GM18870 (cell line): ENCODE results near the gene AIPL1.

Experiments used
- ATAC-seq: cut with Tn5 transposase; IDR thresholded peaks from one replicate; pipeline ENCODE4 v1.9.1; 2021; ENCODE audit warnings: moderate library complexity; ENCODE audit not compliant: unreplicated experiment

The AIPL1 gene

DNA sequence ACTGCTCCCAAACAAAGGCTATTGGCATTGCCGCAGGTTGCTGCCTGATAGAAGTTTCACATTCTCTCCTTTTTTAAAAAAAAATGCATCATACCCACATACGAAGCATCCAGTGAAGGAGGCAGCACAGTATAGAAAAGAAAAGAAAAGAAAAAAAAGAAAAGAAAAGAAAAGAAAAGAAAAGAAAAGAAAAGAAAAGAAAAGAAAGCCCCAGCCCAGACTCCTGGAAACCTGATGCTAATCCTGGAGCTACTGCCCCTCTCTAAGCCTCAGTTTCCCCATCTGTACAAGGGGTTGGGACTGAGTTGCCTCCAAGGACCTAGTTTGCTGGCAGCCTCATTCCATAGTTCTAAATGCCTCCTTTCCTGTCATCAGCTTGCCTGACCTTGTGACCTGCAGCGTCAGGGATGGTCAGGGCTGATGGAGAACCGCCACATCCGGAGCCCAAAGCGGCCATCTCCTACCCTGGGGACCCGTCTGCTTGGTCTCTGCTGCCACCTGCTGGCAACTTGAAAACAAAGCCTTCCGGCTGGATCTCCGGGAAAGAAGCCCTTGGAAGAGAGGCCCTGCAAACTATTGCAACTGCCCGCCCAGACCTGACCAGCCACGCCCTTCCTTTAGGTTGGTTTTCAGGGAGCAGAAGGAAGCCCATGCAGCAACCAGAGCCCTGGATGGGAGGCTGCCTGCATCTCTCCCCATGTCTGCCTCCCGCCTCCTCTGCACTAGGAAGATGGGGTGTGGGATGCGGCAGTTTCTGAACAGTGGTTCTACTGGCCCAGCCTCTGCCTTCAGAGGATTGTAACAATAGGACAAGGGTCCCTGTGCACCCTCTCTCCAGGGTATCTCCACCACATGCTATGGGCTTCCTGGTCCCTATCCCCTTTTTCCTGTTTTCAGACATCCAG is 13.0 kb downstream of the AIPL1 start:
- ATAC-seq, result no peak

DNA sequence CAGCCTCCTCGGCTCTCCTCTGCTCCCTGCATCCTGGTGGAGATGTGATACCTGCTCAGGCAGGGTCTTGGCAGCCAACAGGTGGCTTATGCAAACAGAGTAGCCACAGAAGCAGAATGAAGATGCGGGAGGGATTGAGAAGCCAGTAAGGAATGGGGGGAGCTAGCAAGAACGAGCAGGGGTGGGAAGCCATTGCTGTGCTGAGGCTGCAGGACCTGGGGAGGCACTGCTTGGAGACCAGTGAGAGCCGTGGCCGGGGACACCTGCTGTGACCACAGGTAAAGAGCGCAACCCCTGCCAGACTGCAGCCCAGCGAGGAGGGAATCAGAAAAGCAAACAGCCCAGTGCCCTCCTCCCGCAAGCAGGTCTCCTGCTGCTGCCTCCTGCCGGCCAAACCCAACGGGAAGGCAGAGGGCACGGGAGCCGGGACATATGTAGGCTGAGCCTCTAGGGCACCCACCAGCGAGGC is 14.7 kb downstream of the AIPL1 start:
- ATAC-seq, result no peak

DNA sequence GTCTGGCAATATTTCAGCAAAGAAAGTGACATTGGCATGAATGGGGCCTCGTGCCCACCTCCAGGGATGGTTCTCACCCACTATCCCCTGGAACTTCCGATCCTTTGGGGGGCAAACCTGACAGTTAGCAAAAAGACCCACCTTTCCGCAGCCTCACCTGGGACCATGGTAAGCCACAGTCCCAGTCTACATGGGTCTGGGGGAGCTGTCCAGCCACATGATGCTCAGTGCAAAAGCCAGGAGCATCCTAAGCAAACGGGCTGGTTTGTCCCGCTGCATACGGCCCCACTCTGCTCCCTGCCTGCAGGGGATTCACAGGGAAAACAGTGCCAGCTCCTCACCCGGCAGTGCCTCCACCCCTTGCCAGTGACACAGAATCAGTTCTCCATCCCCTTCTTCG is 19.3 kb downstream of the AIPL1 start:
- ATAC-seq, result no peak

DNA sequence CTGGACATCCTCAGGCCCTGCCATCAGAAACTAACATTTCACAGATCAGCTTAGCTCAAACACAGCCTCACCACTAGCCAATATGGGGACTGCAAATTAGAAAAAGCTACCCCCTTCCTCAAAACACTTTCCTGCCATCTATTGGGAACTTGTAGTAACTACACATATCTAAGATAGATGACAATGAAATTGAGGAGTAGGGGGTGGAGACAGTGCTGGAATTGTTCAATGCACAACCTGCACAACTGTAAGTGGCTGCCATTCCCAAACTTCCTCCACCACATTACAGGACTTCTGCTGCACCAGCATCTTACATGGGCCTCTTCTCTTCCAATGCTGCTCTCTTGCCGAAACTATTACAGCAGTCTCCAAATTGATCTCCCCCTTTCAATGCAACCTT is 21.9 kb downstream of the AIPL1 start:
- ATAC-seq, result no peak

DNA sequence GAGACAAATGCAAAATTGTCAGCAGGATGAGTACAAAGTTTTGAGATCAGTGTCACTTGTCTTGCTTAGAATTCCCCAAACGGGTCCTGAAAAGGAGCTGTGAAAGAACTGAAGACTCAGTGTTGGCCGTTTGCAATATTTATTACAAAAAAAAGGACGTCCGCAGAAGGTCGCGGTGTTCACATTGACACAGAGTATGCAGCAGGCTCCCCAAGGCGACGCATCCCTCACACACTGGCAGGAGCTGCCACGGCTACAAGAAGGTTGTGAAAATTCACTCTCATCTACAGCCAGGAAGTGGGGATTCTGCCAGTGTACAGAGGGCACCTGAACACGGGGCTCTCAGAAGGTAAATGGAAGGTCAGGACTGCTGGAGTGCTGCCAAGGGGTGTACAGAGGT is 26.2 kb downstream of the AIPL1 start:
- no peak for ATAC-seq

DNA sequence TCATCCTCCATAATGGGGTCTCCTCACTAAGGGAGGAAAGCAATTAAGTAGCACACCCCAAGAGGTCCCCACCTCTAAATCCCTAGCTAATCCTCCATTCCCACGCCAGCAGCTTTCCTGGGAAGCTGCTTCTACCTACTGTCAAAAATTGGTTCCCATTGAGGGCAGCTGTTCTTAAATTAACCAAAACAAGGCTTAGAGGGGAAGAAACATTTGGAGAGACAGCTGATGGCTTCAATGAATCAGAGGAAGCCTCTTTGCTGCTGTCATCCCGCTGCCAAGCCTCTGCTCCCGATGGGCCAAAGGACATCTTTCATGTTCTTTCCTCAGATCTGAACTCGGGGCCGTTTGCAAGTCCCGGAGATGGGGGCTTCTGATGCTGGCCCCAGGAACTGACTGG is 26.6 kb downstream of the AIPL1 start:
- ATAC-seq, result no peak

DNA sequence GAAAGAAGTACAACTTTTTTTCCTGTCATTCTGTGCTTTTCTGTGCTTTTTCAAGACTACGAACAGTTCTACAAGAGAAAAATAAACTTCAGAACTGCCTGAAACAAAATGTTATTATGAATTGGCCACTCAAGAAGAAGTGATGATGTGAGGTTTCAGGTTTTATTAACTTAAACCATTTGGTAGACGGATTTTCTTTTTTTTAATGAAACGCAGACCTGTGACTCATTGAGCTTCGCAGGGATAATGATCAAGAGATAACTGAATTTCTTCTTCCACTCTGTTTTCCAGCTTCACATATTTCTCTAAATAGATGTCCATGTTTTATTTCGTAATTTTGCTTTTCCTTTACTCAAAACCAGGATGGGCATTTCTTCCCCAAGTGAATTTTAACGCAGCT is 32.7 kb downstream of the AIPL1 start:
- no peak for ATAC-seq

DNA sequence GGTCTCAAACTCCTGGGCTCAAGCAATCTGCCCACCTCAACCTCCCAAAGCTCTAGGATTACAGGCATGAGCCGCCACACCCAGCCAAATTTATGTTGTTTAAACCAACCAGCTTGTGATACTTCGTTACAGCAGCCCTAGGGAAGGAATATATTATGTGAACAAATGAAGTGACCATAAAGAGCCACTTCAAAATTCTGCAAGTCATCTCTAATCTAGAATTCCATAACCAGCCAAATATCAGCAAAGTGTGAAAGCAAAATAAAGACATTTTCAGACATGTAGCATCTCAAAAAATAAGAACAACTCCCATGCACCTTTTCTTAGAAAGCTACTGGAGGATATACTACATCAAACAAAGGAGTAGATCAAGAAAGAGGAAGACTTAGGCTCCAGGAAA is 36.0 kb downstream of the AIPL1 start:
- ATAC-seq, result no peak

DNA sequence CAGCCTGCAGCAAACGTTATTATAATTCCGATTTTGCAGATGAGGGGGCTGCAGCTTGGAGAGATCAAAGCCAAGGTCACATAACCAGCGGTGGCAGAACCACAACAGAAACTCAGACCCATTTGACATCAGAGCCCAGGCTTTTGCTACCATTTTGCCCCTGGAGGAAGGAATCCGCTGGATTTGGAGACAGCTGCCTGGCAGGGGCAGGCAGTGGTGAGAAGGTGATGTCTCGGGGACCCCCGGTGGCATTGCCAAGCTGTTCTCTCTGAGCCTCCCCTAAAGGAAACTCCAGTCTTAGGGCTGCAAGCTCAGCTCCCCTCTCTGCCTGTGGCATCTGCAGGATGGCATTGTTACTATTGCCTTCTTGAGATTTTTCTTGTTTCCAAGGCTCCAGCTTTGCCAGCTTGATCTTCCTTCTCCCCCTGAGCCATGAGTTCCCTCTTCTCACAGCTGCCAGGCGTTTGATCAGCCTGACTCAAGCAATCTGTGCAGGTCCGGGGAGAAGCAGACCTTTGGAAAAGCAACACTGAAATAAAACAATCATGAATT is 40.8 kb downstream of the AIPL1 start:
- ATAC-seq, result no peak

DNA sequence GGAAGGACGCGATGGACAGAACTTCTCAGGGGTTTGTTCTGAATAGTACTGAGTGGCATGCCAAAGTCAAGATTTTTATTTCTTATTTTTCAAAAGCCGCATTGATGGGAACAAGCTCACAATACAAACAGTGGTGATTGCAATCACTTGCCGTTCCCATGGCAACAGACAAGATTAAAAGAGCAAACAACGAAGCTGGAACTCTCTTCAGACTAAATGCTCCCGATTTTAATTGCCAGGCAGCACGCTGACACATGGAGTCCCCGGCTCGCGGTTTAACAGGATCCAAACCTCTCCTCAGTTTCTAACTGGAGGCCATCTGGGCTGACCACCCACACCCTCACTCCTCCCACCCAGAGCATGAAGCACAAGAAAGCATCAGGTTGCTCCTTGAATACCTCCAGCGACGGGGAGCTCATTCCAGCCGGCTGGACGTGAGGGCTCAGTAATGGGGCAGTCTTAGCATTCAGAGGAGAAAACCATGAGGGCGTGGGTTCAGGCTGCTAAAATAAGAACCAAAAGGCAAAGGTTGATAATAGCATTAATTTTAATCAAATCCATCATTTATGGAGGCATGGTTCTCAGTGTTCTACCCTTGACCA is 41.5 kb downstream of the AIPL1 start:
- ATAC-seq, result no peak

DNA sequence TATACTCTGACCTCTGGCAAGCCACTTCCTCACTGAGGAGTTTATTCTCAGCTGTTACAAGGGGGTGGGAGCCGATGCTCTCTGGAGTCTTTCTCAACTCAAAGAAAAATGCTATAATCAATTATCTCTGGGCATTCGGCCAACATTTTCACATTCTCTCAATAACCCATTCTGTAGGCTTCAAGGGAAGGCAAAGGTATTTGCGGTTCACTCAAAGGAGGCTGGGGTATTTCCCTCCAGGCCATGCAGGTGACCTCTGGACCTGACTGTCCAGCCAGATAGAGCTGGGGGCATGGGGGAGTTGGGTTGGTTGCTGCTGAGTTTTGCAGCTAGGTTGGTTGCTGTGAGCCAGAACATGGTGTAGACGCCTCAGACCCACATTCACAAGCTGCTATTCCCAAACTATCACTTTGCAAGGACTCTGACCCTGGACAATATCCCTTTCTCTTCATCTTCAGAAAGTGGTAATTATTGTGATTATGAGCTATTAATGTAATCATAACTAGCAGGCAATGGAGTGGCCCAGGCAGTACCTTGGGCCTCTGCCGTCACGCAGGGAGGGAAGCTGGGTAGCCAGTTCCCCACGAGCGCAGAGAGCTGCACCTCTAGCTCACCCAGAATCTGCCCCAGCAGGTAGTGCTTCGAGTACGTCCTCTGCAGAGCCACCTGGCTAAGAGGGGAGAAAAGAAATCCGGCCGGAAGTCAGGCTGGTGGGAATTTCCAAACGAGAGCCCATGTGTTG is 42.1 kb downstream of the AIPL1 start:
- no peak for ATAC-seq

DNA sequence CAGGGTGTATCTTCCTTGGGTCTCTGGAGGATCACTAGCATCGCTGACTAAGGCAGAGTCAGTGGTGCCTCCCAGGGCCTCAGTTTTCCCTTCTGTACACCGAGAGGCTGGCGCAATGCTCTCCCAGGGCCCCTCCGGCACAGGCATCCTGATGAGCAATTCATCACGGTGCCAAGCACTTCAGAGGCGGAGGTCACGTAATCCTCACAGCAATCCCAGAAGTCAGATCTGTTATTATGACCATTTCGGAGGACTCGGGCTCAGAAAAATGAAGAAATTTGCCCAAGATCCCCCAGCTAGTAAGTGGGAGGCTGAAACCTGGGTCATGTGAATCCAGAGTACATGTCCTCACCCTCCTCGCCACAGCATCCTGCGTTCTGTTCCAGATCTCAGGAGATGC is 46.5 kb downstream of the AIPL1 start:
- no peak for ATAC-seq

DNA sequence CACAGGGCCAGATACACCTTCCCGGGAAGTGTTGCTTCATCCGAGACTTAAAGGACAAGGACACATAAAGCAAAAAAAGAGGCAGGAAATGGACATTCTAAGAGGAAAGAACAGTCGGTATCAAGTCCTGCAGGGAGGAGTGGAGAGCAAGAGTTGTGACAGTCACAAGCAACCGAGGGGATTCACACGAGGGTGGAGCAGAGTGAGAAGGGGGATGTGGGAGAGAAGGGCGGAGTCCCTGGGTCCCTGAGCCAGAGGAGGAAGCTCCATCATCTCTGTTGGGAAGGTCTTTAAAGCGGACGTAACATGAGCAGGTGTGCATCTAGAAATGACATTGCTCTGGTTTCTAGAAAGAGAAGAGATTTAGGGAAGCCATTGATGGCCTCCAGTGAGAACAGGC is 47.1 kb downstream of the AIPL1 start:
- ATAC-seq, result no peak

DNA sequence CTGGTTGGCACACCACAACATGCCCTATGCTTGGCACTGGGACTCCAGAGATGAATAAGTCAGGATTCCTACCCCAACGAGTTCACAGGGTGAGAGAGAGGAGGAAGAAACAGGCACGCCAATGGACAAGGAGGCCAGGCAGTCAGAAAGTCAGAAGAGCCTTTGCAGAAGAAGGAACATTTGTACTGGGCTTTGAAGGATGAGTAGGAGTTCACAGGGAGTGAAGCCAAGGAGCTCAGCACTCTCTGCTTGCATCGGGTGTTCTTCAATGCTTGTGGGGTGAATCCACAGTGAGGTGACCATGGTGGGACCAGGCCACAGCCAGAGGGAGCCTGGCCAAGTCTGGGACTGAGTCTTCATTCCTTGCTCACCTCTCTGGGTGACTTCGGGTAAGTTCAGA is 47.5 kb downstream of the AIPL1 start:
- ATAC-seq, result no peak

DNA sequence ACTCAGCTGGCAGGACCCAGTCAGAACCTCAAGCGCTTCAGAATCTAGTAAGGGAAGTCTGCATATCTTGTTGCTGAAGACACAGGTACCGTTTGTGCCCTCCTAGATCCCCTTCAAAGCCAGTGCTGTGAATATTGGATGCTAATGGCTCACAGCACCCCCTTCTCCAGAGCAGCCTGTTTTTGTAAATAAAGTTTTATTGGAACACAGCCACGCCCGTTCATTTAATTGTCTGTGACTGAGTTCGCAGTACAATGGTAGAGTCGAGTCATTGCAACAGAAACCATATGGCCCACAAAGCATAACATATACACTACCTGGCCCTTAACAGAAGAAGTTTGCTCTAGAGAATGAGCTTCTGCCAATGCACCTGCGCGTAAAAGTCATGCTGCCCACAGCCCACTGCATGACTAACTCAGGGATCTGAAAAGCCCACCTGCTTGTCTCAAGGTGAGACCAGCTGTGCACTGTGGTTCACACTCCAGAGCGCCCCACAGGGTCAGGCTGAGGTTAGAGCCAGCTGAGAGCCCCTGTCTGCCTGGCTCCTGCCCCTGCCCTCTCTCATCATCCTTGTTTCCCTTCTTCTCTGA is 48.8 kb downstream of the AIPL1 start:
- ATAC-seq, result no peak

DNA sequence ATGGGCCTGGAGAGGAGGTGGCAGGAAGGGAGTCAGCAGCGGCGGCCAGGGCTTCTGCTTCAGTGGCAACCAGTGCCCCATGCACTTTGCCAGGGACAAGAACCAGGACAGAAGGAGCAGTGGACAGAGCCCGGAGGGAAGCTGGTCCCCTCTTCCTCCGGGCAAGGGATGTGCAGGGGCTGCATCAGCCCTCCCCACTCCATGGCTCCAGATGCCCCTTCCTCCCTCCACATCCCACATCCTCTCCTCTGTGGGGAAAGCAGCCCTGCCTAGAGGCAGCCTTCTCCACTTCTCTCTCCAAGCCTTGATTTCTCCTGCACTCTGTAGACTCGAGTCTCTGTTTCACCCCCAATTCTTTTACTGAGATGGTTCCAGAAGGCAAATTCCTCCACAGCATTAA is 50.4 kb downstream of the AIPL1 start:
- ATAC-seq, result no peak

DNA sequence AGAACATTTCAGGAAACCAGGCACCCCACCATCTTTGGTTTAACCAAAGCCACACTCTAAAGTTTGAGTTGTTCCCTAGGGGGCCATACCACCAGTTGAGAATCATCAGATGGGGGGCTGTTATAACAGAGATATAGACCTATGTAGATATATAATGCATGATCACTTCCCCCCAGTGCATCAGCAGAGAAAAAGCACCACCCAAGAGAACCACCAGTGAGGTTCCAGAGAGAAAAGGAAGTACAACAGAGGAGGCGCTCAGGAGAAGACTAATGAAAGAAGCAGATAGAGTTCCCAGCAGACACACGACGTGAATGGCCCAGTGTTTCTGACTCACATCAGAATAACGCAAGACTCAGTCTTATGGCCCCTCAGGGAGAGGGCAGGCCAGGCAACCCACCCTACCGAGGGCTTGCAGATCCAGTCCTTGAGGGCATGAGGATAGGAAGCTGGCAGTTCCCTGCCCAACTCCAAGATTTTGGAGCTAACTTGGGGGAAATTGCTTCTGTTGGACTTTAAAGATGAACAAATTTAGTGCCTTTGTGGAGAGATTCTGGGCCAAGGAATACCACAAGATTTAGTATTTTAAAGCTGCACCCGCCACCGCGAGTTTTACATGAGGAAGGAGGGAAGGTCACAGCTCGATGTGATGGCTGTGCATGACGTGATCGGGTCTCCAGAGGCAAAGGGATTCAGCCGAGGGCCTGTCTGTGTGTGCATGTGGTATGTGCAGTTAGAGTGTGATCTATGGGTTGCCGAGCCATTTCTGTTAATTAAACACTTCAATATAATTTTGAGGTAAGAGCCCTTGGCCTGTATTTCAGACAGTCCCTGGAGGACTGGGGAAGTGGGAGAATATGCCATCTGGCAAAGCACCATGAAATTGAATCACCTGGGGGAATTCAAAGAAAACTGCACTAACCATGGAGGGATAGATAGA is 53.1 kb downstream of the AIPL1 start:
- ATAC-seq, result no peak

DNA sequence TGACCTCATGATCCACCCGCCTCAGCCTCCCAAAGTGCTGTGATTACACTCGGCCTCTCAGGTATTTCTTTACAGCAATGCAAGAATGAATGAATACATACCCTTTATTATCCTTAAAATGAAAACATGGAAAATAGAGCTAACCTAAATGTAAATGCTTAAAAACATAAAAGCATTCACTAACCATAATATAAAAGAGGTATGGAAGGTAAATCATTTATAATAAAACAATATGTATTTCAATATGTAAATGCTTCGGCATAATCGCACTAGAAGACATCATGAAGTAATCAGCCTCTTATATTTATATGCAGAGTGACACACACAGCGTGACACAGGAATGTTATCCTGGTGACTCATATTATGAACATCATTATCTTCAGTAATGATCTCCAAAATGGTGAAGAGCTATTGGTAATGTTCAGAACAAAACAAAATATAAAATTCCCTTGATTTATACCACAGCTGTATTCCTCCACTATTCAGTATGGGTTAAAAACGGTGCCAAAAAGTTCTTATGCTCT is 53.9 kb downstream of the AIPL1 start:
- no peak for ATAC-seq

DNA sequence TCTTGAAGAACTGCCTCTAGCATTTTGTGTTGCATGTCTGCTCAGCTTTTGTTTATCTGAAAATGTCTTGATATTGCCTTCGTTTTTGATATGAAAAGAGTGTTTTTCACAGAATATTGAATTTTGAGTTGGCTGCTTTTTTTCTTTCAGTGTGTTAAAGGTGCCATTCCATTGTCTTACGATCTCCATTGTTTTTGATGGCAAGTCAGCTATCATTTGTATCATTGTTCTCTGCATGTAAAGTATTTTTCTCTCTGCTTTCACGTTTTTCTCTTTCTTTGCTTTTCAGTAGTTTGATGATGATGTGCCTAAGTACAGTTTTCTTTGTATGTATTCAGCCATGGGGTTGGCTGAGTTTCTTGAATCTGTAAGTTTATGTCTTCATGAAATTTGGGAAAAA is 57.0 kb downstream of the AIPL1 start:
- no peak for ATAC-seq

DNA sequence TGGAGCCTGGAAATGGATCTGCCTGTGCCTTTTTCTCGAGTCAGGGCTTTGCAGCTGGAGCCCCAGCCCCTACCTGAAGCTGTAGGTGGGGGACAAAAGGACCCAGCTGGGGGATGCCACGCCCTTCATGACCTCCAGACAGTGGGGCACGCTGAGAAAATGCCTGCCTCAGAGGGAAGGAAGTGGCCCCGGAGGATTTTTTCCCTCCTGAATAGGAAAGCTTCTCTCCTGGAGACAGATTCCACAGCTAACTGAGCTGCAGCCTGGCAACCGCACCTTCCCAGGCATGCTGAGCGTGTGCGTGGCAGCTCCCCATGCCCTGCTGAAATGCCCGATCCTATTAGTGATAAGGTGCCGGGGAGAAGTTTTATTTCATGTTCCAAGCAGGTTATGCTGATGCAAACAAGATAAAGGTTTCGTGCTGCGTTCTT is 58.0 kb downstream of the AIPL1 start:
- ATAC-seq, result no peak
